ENCODE data around the gene KCNC3. TPM values are rescaled to one million over a fixed set of nuclear protein-coding genes. Genes with fewer than 3 reads are reported as not detected.
A peak's percentile ranks its signal among the peaks of the same experiment; 100 is the strongest.

Gene KCNC3
- total and polyA plus RNA-seq, 2 of the 13 experiments (the other 11 are each of a cell fraction or from before 2014, with no cell fraction given), result 0.29 to 1.7 TPM

GRCh38 chr19:50276370-50277063, 52.7 kb downstream of the KCNC3 start (continued):
- TF ChIP-seq RBM39 (IDR thresholded peaks at IDR 0.05; ENCODE audit: low read depth, low read length, poor library complexity, severe bottlenecking) (peak; percentile 8), RXRB (CRISPR knock-in tag; IDR thresholded peaks at IDR 0.05; ENCODE audit: borderline replicate concordance) (no peak), CTCF (CRISPR knock-in tag; IDR thresholded peaks at IDR 0.05) (peak; percentile 39; the same call in 1 of the 2 replicates), MYPOP (CRISPR knock-in tag; IDR thresholded peaks at IDR 0.05) (0 out of 2 replicates have a peak, but pooled peaks have one; percentile 18), PHF21A (CRISPR knock-in tag; IDR thresholded peaks at IDR 0.05) (0 out of 2 replicates have a peak, but pooled peaks have one; percentile 22), ELF3 (CRISPR knock-in tag; IDR thresholded peaks at IDR 0.05) (0 out of 2 replicates have a peak, but pooled peaks have one; percentile 28), ARNTL (CRISPR knock-in tag; IDR thresholded peaks at IDR 0.05) (peak; percentile 9; the same call in 1 of the 2 replicates), STAG1 (CRISPR knock-in tag; IDR thresholded peaks at IDR 0.05) (0 out of 2 replicates have a peak, but pooled peaks have one; percentile 6)

Measured in HepG2 (cell line).